ENCODE measurements around the gene ZNF428.
"Not testable (repeated sequence)": the region's sequence is repeated elsewhere in the genome, so short reads cannot be mapped to it uniquely, and the experiment has no call there.

The ZNF428 gene

DNA sequence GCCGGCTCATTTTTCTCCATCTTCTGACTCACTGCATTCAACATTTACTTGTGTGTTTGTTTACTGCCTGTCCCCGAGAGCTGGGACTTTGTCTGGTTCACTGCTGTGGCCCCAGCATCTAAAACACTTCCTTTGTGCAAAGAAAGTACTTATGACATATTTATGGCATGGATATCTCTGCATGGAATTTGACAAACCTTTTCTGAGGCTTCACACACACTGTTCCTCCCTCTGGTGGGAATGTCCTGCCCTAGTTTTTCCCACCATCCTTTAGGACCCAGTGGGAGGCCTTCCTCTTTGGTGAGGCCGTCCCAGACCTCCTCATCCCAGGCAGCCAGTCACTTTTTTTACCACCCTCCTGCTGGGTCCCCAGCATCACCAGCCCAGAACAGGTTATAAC is 8.9 kb downstream of the ZNF428 start:
- no peak for ATAC-seq
- peaks cover 14% of the 10 kb centered on the region for H3K4me1 Mint-ChIP-seq
- no peak overlapping the region for H3K4me3 Mint-ChIP-seq
- H3K27me3 Mint-ChIP-seq = no peaks in the 10 kb centered on the region
- no peaks in the 10 kb centered on the region for H3K9me3 Mint-ChIP-seq
- no peak overlapping the region for H3K27ac Mint-ChIP-seq
- H3K36me3 Mint-ChIP-seq = peaks cover 37% of the 10 kb centered on the region

DNA sequence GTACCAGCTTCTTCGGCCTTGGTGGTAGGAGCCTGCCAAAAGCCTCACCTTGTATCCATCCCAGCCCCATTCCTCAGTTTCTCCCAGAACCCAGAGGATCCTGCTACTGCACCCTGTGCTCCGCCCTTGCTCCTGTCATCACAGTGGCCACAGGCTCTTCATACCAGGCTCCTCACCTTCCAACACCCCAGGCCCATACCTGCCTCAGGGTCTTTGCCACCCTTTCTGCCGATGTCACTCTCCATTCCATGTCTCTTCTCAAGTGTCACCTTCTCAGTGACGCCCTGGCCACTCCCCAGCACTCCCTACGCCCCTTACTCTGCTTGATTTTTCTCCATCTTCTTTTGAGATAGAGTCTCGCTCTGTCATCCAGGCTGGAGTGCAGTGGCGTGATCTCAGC is 9.6 kb downstream of the ZNF428 start:
- H3K4me3 Mint-ChIP-seq = no peak overlapping the region
- peaks cover 37% of the 10 kb centered on the region for H3K36me3 Mint-ChIP-seq
- H3K27ac Mint-ChIP-seq = no peak overlapping the region
- H3K9me3 Mint-ChIP-seq = no peaks in the 10 kb centered on the region
- H3K27me3 Mint-ChIP-seq = no peaks in the 10 kb centered on the region
- peaks cover 14% of the 10 kb centered on the region for H3K4me1 Mint-ChIP-seq
- ATAC-seq = no peak

DNA sequence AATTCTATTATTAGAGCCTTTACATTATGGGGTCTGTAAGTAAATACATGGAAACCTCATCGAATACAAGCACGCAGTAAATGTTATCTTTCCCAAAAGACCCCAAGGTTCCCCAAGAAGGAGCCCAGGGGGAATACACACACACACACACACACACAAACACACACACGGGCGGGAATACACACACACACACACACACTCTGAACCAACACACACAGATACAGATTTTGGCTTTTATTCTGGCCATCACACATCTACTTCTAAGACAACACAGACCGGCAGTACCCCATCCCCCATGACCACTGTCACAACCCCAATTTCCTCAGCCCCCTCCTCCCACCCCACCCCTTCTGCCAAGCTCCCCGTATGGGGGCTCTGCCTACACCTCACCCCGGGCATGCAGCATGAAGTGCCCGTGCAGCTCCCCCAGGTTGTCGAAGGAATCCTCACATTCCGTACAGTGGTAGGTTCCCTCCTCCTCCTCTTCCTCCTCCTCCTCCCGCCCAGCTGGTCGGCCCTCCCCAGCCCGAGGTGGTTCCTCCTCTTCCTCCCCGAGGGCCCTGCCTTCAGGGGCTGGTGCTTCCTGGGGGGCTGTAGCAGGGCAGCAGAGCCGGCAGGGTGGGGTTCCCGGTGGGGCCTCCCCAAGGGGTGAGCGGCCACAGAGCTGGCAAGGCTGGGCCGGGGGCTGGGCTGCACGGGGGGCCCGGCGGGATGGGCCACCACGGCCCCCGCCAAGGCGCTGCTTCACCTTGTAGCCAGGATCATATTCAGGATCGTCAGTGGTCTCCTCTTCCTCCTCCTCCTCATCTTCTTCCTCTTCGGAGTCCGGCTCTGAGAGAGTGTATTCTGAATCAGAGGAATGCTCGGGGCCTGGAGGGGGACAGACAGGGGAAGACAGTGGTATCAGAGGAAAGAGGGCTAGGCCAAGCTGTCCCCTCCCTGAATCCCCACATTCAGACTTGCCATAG is 11.9 kb downstream of the ZNF428 start:
- Mint-ChIP-seq H3K4me1 (peaks cover 21% of the 10 kb centered on the region), H3K9me3 (no peaks in the 10 kb centered on the region), H3K36me3 (peaks cover 18% of the 10 kb centered on the region), H3K4me3 (no peak overlapping the region), H3K27me3 (no peaks in the 10 kb centered on the region), H3K27ac (no peak overlapping the region)
- peak; percentile 27 for ATAC-seq

DNA sequence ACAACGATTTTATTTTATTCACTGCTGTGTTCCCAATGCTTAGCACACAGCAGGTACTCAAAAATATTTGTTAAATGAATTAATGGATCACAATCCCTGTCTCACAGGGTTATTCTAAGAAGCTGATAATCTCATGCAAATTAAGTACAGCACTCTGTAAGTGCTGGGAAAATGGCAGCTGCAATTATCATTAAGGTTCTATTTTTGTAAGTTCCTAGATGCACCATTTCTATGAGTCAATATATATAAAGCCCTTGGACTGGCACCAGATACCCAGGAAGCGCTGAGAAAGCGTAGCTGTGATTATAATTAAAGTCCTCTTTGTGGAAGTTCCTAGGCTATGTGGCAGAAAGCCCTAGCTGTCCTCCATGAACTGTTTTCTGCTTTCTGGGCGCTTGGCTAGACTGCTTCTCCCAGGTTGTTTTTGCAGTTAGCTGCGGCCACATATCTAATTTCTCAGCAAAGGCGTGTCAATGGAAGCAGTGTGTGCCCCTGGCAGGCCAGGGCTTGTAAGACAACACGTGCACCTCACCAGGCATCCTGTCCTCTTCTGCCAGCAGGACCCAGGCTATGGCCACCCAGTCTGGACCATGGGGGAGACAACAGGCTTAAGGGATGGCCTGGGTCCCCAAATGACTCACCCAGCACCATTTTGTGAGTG is 12.7 kb downstream of the ZNF428 start:
- Mint-ChIP-seq H3K4me1 (peaks cover 12% of the 10 kb centered on the region), H3K27me3 (no peaks in the 10 kb centered on the region), H3K4me3 (no peak overlapping the region), H3K27ac (peak overlapping the region; percentile 25), H3K36me3 (peaks cover 11% of the 10 kb centered on the region), H3K9me3 (no peaks in the 10 kb centered on the region)
- ATAC-seq = no peak

DNA sequence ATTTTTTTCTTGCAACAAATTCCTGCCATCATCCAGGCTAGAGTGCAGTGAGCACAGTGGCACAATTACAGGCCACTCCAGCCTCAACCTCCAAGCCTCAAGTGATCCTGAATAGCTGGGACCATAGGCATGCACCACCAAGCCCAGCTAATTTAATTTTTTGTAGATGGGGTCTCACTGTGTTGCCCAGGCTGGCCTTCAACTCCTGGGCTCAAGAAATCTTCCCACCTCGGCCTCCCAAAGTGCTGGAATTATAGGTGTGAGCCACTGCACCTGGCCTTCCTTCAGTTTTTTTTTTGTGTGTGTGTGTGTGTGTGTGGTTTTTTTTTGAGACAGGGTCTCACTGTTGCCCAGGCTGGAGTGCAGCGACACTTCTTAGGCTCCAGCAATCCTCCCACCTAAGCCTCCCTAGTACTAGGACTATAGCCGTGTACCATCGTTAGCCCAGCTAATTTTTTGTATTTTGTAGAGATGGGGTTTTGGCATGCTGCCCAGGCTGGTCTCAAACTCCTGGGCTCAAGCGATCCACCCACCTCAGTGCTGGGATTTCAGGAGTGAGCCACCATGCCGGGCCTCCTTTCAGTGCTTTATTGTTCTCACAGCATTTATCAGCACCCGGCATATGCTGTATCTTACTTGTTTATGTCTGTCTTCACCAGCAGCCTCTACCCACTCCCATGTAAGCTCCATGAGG is 13.4 kb downstream of the ZNF428 start:
- Mint-ChIP-seq H3K4me3 (no peak overlapping the region), H3K27me3 (no peaks in the 10 kb centered on the region), H3K9me3 (no peaks in the 10 kb centered on the region), H3K36me3 (peaks cover 12% of the 10 kb centered on the region), H3K27ac (peak overlapping the region; percentile 25), H3K4me1 (peaks cover 11% of the 10 kb centered on the region)
- no peak for ATAC-seq

DNA sequence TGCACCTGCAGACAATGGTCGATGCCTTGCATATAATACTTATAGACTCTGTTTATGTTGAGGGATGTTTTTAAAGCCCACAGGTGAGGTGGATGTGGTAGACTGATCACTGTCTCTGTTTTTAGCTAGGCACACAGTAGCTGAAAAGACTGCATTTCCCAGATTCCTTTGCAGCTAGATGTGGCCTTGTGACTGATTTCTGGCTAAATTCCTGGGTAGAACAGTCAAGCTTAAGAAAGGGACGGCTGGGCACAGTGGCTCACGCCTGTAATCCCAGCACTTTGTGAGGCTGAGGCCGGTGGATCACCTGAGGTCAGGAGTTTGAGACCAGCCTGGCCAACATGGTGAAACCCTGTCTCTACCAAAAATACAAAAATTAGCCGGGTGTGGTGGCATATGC is 19.1 kb downstream of the ZNF428 start:
- not testable (repeated sequence) for H3K9me3 Mint-ChIP-seq, H3K27me3 Mint-ChIP-seq, H3K27ac Mint-ChIP-seq, H3K4me3 Mint-ChIP-seq, ATAC-seq
- Mint-ChIP-seq H3K36me3 (peaks cover 12% of the 10 kb centered on the region), H3K4me1 (peaks cover 43% of the 10 kb centered on the region)

DNA sequence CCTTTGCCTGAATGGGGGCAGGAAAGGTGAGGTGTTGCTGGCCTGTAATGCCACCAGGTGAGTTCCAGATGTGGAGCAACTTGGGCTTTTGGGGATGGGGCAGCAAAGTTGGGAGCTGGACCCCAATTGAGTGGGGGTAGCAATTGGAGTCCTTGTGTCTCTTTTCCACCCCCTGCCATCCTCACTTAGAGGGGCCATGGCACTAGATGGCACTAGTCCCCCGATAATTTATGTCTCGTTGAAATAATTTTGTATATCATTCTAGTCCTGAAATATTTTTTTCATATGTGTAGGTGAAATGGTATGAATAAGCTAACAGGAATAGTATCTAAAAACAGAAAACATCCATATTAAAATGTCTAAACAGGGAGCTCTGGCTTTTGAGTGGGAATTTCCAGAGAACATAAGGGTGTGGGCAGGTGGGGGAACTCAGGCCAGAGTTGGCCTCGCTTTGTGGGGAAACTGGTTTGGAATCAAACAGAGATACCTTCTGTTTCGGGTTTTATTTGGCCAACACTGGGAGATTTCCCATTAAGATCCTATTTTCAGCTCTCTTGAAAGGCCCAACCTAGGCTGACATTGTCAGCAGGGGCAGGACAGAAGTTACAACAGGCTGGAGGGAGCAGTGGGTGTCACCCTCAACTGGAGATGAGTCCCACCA is 19.7 kb downstream of the ZNF428 start:
- peaks cover 48% of the 10 kb centered on the region for H3K4me1 Mint-ChIP-seq
- no peaks in the 10 kb centered on the region for H3K9me3 Mint-ChIP-seq
- no peaks in the 10 kb centered on the region for H3K27me3 Mint-ChIP-seq
- ATAC-seq = no peak
- H3K27ac Mint-ChIP-seq = no peak overlapping the region
- peaks cover 12% of the 10 kb centered on the region for H3K36me3 Mint-ChIP-seq
- no peak overlapping the region for H3K4me3 Mint-ChIP-seq

DNA sequence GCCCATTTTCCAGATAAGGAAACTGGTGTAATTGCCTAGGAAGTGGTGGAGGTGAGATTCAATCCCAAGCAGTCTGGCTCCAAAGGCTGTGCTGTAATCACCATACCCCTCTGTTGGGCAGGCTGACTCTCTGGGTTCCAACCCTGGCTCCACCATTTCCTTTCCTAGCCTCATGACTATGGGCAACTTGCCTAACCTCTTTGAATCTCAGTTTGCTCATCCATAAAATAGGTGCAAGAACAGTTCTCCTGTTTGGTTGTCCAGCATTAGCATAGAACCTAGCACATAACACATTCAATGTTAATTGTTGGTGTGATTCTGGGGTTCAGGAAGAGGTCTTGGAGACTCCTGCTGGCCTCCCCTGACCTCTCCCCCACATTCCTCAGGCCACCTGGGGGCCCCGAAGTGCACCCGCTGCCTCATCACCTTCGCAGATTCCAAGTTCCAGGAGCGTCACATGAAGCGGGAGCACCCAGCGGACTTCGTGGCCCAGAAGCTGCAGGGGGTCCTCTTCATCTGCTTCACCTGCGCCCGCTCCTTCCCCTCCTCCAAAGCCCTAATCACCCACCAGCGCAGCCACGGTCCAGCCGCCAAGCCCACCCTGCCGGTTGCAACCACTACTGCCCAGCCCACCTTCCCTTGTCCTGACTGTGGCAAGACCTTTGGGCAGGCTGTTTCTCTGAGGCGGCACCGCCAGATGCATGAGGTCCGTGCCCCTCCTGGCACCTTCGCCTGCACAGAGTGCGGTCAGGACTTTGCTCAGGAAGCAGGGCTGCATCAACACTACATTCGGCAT is 20.8 kb downstream of the ZNF428 start:
- H3K27ac Mint-ChIP-seq = peak overlapping the region; percentile 97
- no peak overlapping the region for H3K4me3 Mint-ChIP-seq
- peaks cover 45% of the 10 kb centered on the region for H3K4me1 Mint-ChIP-seq
- ATAC-seq = no peak
- no peaks in the 10 kb centered on the region for H3K9me3 Mint-ChIP-seq
- peaks cover 17% of the 10 kb centered on the region for H3K36me3 Mint-ChIP-seq
- no peaks in the 10 kb centered on the region for H3K27me3 Mint-ChIP-seq

DNA sequence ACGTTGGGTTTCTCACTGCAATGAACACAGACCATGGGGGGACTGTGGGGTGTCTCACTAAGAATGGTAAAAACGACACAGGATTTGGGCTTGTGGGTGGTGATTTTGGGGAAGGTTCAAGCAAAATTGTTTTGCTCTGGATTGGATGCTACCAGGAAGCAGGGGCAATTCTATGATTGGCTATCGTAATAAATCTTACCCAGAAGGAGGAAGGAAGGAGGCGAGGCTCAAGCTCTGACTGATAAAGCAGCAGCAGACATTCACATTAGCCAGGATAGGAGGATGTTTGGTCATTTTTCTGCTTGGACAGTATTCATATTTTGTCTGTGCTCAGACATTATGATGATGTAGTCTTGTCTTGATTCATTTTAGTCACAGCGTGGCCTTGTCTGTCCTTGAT is 21.6 kb downstream of the ZNF428 start:
- peaks cover 53% of the 10 kb centered on the region for H3K4me1 Mint-ChIP-seq
- H3K9me3 Mint-ChIP-seq = no peaks in the 10 kb centered on the region
- H3K27ac Mint-ChIP-seq = peak overlapping the region; percentile 97
- peak overlapping the region; percentile 95 for H3K4me3 Mint-ChIP-seq
- H3K27me3 Mint-ChIP-seq = no peaks in the 10 kb centered on the region
- peaks cover 25% of the 10 kb centered on the region for H3K36me3 Mint-ChIP-seq
- no peak for ATAC-seq

DNA sequence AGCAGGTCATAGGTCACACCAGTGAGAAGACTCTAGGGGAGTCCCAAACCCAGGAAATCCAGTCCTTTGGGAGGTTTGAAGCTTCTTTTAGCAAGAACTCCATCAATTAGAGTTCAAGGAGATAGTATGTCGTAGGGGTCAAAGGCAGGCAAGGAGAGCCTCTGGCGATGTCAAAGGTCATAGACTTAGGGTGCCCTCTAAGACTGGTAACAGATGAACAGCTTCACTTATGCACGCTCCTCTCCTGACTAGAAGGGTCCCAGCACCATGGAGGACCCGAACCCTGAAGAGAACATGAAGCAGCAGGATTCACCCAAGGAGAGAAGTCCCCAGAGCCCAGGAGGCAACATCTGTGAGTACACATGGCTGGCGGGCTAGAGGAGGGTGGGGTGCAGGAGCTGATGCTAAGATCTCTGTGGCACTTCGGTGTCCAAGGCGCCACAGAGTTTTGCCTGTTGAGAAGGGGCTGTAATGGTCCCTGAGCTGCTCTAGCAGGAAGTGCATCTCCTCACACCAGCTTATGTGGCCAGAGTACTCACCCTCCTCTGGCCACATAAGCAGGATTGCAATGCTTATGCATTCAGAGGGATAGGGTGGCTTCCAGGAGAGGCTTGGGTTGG is 22.5 kb downstream of the ZNF428 start:
- ATAC-seq = no peak
- Mint-ChIP-seq H3K9me3 (no peaks in the 10 kb centered on the region), H3K36me3 (peaks cover 30% of the 10 kb centered on the region), H3K4me3 (peak overlapping the region; percentile 95), H3K4me1 (peaks cover 57% of the 10 kb centered on the region), H3K27ac (peak overlapping the region; percentile 97), H3K27me3 (no peaks in the 10 kb centered on the region)

DNA sequence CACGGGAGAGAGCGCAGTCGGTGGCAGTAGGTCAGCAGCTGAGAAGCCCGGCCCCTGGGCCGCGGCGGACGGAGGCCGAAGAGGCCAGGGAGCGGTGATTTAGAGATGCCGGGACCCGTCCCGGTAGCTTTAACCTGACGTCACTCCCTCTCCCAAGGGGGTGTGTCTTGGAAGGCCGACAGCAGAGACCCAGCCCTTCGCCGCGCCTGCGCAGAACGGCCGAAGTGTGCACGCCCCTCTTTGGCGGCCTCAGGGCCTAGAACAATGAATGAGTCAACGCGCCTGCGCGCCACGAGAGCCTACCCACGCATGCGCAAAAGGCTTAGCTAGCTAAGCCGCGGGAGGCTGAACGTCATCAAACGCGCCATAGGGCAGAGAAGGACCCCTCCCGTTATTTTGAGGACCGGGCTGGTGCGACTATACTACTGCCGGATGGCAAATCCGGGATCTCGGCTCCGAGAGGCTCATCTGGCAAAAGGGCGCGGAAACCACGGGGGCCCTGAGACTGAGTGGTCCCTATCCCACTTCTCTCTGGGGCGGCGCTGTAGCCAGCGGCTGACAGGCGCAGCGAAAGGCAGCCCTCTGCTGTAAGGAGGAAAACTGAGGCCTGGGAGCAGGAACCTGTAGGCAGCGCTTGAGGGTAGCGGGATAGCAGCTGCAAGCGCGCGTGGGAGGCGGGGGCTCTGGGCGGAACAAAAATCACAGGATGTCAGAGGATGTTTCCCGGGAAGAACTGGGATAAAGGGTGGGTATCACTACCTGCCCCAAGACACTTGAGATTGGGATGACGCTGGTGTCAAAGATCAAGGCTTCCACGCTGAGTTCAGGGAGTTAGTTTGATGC is 23.2 kb downstream of the ZNF428 start, which contains the start of the genes IRGQ and ZNF576:
Gene IRGQ (minus strand): TSS at position 136 of the 843 bp plus-strand sequence. CDS start 796 bp downstream, outside the sequence.
Gene ZNF576 (plus strand): TSS at position 597 of the 843 bp plus-strand sequence. CDS start 514 bp downstream, outside the sequence.
- Mint-ChIP-seq H3K27ac (peak within 1 kb of the TSS; percentile 97), H3K27me3 (no peaks in the 10 kb centered on the region), H3K4me3 (peak within 1 kb of the TSS; percentile 95), H3K36me3 (peaks cover 26% of the 10 kb centered on the region), H3K4me1 (peaks cover 58% of the 10 kb centered on the region), H3K9me3 (no peaks in the 10 kb centered on the region)
- peak; percentile 94 for ATAC-seq

DNA sequence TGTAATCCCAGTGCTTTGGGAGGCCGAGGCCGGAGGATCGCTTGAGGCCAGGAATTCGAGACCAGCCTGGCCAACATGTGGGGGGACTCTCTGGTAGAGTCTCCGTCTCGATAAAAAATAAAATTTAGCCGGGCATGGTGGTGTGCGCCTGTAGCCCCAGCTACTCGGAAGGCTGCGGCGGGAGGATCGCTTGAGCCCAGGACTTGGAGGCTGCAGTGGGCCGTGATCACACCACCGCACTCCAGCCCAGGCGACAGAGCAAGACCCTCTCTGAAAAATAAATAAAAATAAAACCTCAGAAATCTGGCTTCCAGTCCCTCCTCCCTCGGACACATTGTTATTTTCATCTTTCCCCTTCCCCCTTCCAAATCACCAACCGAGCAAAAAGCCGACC is 23.8 kb downstream of the ZNF428 start:
- H3K27ac Mint-ChIP-seq = peak overlapping the region; percentile 97
- H3K4me1 Mint-ChIP-seq = peaks cover 64% of the 10 kb centered on the region
- peak overlapping the region; percentile 95 for H3K4me3 Mint-ChIP-seq
- H3K9me3 Mint-ChIP-seq = no peaks in the 10 kb centered on the region
- no peaks in the 10 kb centered on the region for H3K27me3 Mint-ChIP-seq
- peaks cover 32% of the 10 kb centered on the region for H3K36me3 Mint-ChIP-seq
- peak; percentile 51 for ATAC-seq
